ENCODE results near the gene MORN5. TPM values are rescaled to one million over a fixed set of nuclear protein-coding genes. Genes with fewer than 3 reads are reported as not detected.

Gene MORN5
- total and polyA plus RNA-seq, 4 donors, result not detected

- Histone ChIP-seq H3K4me1 (ENCODE audit: control insufficient read depth in 4 of 4, insufficient read depth in 4 of 4, low read length in 3 of 4) (peaks cover 7 to 10% (median 9%) of the 10 kb centered on the region in 4 donors), H3K27me3 (ENCODE audit: control insufficient read depth in 4 of 4, insufficient read depth in 4 of 4, low read length in 3 of 4) (peaks cover 2 to 29% (median 6%) of the 10 kb centered on the region in 4 donors), H3K27ac (ENCODE audit: low read depth in 1 of 2, low read length in 2 of 2) (no peak overlapping the region), H3K36me3 (ENCODE audit: control insufficient read depth in 4 of 4, insufficient read depth in 3 of 4, low read depth in 1 of 4, low read length in 3 of 4) (no peaks in the 10 kb centered on the region), H3K9ac (ENCODE audit: low read depth in 1 of 2, low read length in 2 of 2) (no peak overlapping the region), H3K9me3 (ENCODE audit: control insufficient read depth in 4 of 4, low read length in 3 of 4) (no peaks in the 10 kb centered on the region), H3K4me3 (ENCODE audit: low read depth in 1 of 3, low read length in 3 of 3) (no peak overlapping the region)
- WGBS, result 80% methylated on average over 6 of the region's 6 CpGs
- DNase-seq (ENCODE audit: low spot score), result no peak
- no peak for TF ChIP-seq NR2F2 (IDR thresholded peaks at IDR 0.05)
- no peak for TF ChIP-seq RAD21 (IDR thresholded peaks at IDR 0.05)
- TF ChIP-seq JUND (IDR thresholded peaks at IDR 0.05), result no peak
- TF ChIP-seq ZBTB33 (IDR thresholded peaks at IDR 0.05), result no peak
- TF ChIP-seq FOXA2 (IDR thresholded peaks at IDR 0.05), result no peak
Measured at GRCh38 chr9:122232796-122233306, 73.1 kb downstream of the MORN5 start.

- no peak for DNase-seq (ENCODE audit: low spot score)
- Histone ChIP-seq H3K9me3 (ENCODE audit: control insufficient read depth in 4 of 4, low read length in 3 of 4) (no peaks in the 10 kb centered on the region), H3K27me3 (ENCODE audit: control insufficient read depth in 4 of 4, insufficient read depth in 4 of 4, low read length in 3 of 4) (peaks cover 2 to 26% (median 3%) of the 10 kb centered on the region in 4 donors), H3K27ac (ENCODE audit: low read depth in 1 of 2, low read length in 2 of 2) (no peak overlapping the region), H3K4me3 (ENCODE audit: low read depth in 1 of 3, low read length in 3 of 3) (no peak overlapping the region), H3K36me3 (ENCODE audit: control insufficient read depth in 4 of 4, insufficient read depth in 3 of 4, low read depth in 1 of 4, low read length in 3 of 4) (peaks cover 0 to 4% (median under 1%) of the 10 kb centered on the region in 4 donors), H3K9ac (ENCODE audit: low read depth in 1 of 2, low read length in 2 of 2) (no peak overlapping the region), H3K4me1 (ENCODE audit: control insufficient read depth in 4 of 4, insufficient read depth in 4 of 4, low read length in 3 of 4) (peaks cover 0 to 1% (median 0%) of the 10 kb centered on the region in 4 donors)
- 81% methylated on average over 7 of the region's 7 CpGs for WGBS
- TF ChIP-seq FOXA2 (IDR thresholded peaks at IDR 0.05), result no peak
- no peak for TF ChIP-seq EGR1 (IDR thresholded peaks at IDR 0.05; ENCODE audit: low read depth in 2 of 2)
Measured at GRCh38 chr9:122234022-122234748, 74.5 kb downstream of the MORN5 start.

GRCh38 chr9:122236681-122237080 lies 77.0 kb downstream of the MORN5 start:
- DNase-seq (ENCODE audit: low spot score), result no peak
- Histone ChIP-seq H3K36me3 (ENCODE audit: control insufficient read depth in 4 of 4, insufficient read depth in 3 of 4, low read depth in 1 of 4, low read length in 3 of 4) (peaks cover 4 to 24% (median 15%) of the 10 kb centered on the region in 4 donors), H3K27me3 (ENCODE audit: control insufficient read depth in 4 of 4, insufficient read depth in 4 of 4, low read length in 3 of 4) (peaks cover 0 to 3% (median 0%) of the 10 kb centered on the region in 4 donors), H3K9ac (ENCODE audit: low read depth in 1 of 2, low read length in 2 of 2) (no peak overlapping the region), H3K27ac (ENCODE audit: low read depth in 1 of 2, low read length in 2 of 2) (no peak overlapping the region), H3K4me3 (ENCODE audit: low read depth in 1 of 3, low read length in 3 of 3) (no peak overlapping the region), H3K4me1 (ENCODE audit: control insufficient read depth in 4 of 4, insufficient read depth in 4 of 4, low read length in 3 of 4) (no peaks in the 10 kb centered on the region), H3K9me3 (ENCODE audit: control insufficient read depth in 4 of 4, low read length in 3 of 4) (no peaks in the 10 kb centered on the region)
- 81% methylated on average over 10 of the region's 10 CpGs for WGBS
- TF ChIP-seq GABPA (IDR thresholded peaks at IDR 0.05 in 1 of 2, conservative IDR thresholded peaks at IDR 0.05 in 1 of 2), result no peak
- no peak for TF ChIP-seq NR2F2 (IDR thresholded peaks at IDR 0.05)
- TF ChIP-seq JUND (IDR thresholded peaks at IDR 0.05), result no peak
- TF ChIP-seq MAX (IDR thresholded peaks at IDR 0.05), result no peak
- TF ChIP-seq FOXA1 (IDR thresholded peaks at IDR 0.05), result no peak
- TF ChIP-seq YY1 (IDR thresholded peaks at IDR 0.05), result no peak
- TF ChIP-seq RXRA (IDR thresholded peaks at IDR 0.05), result no peak
- TF ChIP-seq CTCF (IDR thresholded peaks at IDR 0.05; ENCODE audit: low read depth, low read length, missing input control), result no peak
- TF ChIP-seq EGR1 (IDR thresholded peaks at IDR 0.05; ENCODE audit: low read depth in 2 of 2), result no peak
- TF ChIP-seq RAD21 (IDR thresholded peaks at IDR 0.05), result no peak
- TF ChIP-seq TAF1 (conservative IDR thresholded peaks at IDR 0.05), result no peak
- no peak for TF ChIP-seq ATF3 (IDR thresholded peaks at IDR 0.05)
- no peak for TF ChIP-seq FOXA2 (IDR thresholded peaks at IDR 0.05)
- TF ChIP-seq SP1 (IDR thresholded peaks at IDR 0.05), result no peak
- TF ChIP-seq ZBTB33 (IDR thresholded peaks at IDR 0.05), result no peak
- no peak for TF ChIP-seq HNF4A (conservative IDR thresholded peaks at IDR 0.05)
- TF ChIP-seq HNF4G (IDR thresholded peaks at IDR 0.05), result no peak

Measured in liver (tissue), 9 donors.